PC-3 (cell line): Measurements from ENCODE around the gene TMEM45B.

Experiments used
- EZH2 ChIP-seq: fragments of 300-600 bp; sonication (generic); IDR thresholded peaks from one replicate; pipeline ENCODE4 v1.6.1; 2017; ENCODE audit warnings: antibody characterized with exemption, mild to moderate bottlenecking, low read length; ENCODE audit not compliant: unreplicated experiment
- TF ChIP-seq, protein P1 (sequence below): fragments of 300-600 bp; sonication (generic); conservative IDR thresholded peaks from 2 replicates; pipeline ENCODE4 v1.5.1; 2017; ENCODE audit warnings: antibody characterized with exemption, low read depth, mild to moderate bottlenecking, low read length

DNA sequence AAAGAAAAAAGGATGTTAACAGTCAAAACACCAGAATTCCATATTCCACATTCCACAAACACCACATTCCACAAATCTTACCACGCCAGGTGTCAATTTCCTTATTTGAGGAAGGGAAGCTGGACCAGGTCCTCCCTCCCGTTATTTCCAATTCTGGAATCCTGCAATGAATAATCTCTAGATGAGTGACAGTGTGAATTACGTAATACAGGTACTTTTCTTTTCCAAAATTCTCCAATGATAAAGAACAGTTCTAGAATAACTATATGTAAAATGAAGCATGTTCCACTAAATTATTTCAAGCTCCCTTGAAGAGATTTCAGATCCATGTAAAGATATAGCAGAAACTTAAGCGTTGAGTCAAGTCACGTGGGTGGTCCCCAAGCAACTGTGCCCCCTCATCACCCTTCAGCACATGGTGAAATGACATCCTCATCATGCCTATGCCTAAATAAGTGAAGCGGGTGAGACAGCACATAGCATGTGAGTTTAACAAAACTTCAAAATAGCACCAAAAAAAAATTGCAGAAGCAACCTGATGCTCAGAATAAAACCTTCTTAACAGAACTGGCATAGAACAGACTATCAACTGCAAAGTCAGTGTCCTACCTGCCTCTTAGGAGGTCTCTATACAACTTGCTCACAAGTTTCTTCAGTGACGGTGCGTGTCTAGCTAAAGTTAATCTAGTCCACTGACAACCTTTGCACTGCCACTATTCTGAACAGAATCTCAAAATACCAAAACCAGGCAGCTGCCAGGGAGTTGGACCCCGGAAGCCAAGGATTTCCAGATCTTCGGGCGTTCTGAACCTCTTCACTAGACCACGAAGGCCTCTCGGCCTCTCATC, 78.9 kb downstream of the TMEM45B start:
- TF ChIP-seq EZH2 = no peak
- TF ChIP-seq, protein P1, sequence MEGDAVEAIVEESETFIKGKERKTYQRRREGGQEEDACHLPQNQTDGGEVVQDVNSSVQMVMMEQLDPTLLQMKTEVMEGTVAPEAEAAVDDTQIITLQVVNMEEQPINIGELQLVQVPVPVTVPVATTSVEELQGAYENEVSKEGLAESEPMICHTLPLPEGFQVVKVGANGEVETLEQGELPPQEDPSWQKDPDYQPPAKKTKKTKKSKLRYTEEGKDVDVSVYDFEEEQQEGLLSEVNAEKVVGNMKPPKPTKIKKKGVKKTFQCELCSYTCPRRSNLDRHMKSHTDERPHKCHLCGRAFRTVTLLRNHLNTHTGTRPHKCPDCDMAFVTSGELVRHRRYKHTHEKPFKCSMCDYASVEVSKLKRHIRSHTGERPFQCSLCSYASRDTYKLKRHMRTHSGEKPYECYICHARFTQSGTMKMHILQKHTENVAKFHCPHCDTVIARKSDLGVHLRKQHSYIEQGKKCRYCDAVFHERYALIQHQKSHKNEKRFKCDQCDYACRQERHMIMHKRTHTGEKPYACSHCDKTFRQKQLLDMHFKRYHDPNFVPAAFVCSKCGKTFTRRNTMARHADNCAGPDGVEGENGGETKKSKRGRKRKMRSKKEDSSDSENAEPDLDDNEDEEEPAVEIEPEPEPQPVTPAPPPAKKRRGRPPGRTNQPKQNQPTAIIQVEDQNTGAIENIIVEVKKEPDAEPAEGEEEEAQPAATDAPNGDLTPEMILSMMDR = no peak
